MM.1S (cell line): Measurements from ENCODE around the gene TRA2A.

Source experiments
- DNase-seq: peaks from one replicate; pipeline ENCODE4 v3.0.0-alpha.2; 2015
- H2AFZ ChIP-seq: fragments of 300-600 bp; sonication (generic); 2 replicates; pipeline ENCODE4 v1.6.0; 2016; ENCODE audit warnings: antibody characterized with exemption, low read length
- H3F3A ChIP-seq: fragments of 300-600 bp; sonication (generic); 2 replicates; pipeline ENCODE4 v1.6.1; 2016; ENCODE audit warnings: mild to moderate bottlenecking, antibody characterized with exemption, low read length, moderate library complexity, mixed read lengths; ENCODE audit not compliant: insufficient read depth
- H3K27ac ChIP-seq: fragments of 300-600 bp; sonication (generic); 2 replicates; pipeline ENCODE4 v1.5.1; 2016; ENCODE audit warnings: mild to moderate bottlenecking, low read length
- H3K27me3 ChIP-seq: fragments of 300-600 bp; sonication (generic); replicated peaks from 2 replicates; pipeline ENCODE4 v1.6.0; 2016; ENCODE audit warnings: low read length; ENCODE audit not compliant: insufficient read depth
- H3K36me3 ChIP-seq: fragments of 300-600 bp; sonication (generic); replicated peaks from 2 replicates; pipeline ENCODE4 v1.6.1; 2016; ENCODE audit warnings: mild to moderate bottlenecking, low read length, mixed read lengths; ENCODE audit not compliant: insufficient read depth
- H3K4me1 ChIP-seq: fragments of 300-600 bp; sonication (generic); 2 replicates; pipeline ENCODE4 v1.6.1; 2016; ENCODE audit warnings: low read length, mixed read lengths
- H3K4me2 ChIP-seq: fragments of 300-600 bp; sonication (generic); 2 replicates; pipeline ENCODE4 v1.6.0; 2016; ENCODE audit warnings: low read depth, low read length
- H3K4me3 ChIP-seq: fragments of 300-600 bp; sonication (generic); 2 replicates; pipeline ENCODE4 v1.5.1; 2016; ENCODE audit warnings: low read length, mixed read lengths
- H3K79me2 ChIP-seq: fragments of 300-600 bp; sonication (generic); 2 replicates; pipeline ENCODE4 v1.6.1; 2016; ENCODE audit warnings: mixed run types, low read length, mixed read lengths
- H3K9ac ChIP-seq: fragments of 300-600 bp; sonication (generic); 2 replicates; pipeline ENCODE4 v1.6.1; 2016; ENCODE audit warnings: low read length, mixed read lengths
- H3K9me2 ChIP-seq: fragments of 300-600 bp; sonication (generic); replicated peaks from 2 replicates; pipeline ENCODE4 v1.6.1; 2016; ENCODE audit warnings: mild to moderate bottlenecking, low read length, mixed read lengths; ENCODE audit not compliant: insufficient read depth
- H3K9me3 ChIP-seq: fragments of 300-600 bp; sonication (generic); replicated peaks from 2 replicates; pipeline ENCODE4 v1.6.1; 2016; ENCODE audit warnings: mild to moderate bottlenecking, low read length, mixed read lengths; ENCODE audit not compliant: insufficient read depth
- H4K20me1 ChIP-seq: fragments of 300-600 bp; sonication (generic); 2 replicates; pipeline ENCODE4 v1.6.1; 2016; ENCODE audit warnings: mild to moderate bottlenecking, low read length, moderate library complexity, mixed read lengths; ENCODE audit not compliant: insufficient read depth
- CTCF ChIP-seq: fragments of 300-600 bp; sonication (generic); IDR thresholded peaks from 2 replicates; pipeline ENCODE4 v1.5.1; 2016; ENCODE audit warnings: antibody characterized with exemption, low read length, mixed read lengths
- EZH2 ChIP-seq: fragments of 300-600 bp; sonication (generic); optimal IDR thresholded peaks from 2 replicates; pipeline ENCODE3; 2017; ENCODE audit warnings: low read depth, mild to moderate bottlenecking, antibody characterized with exemption, low read length, mixed read lengths
- EZH2phosphoT487 ChIP-seq: fragments of 300-600 bp; sonication (generic); IDR thresholded peaks from 2 replicates; pipeline ENCODE4 v1.6.1; 2018; ENCODE audit warnings: antibody characterized with exemption, low read length

The TRA2A gene

DNA sequence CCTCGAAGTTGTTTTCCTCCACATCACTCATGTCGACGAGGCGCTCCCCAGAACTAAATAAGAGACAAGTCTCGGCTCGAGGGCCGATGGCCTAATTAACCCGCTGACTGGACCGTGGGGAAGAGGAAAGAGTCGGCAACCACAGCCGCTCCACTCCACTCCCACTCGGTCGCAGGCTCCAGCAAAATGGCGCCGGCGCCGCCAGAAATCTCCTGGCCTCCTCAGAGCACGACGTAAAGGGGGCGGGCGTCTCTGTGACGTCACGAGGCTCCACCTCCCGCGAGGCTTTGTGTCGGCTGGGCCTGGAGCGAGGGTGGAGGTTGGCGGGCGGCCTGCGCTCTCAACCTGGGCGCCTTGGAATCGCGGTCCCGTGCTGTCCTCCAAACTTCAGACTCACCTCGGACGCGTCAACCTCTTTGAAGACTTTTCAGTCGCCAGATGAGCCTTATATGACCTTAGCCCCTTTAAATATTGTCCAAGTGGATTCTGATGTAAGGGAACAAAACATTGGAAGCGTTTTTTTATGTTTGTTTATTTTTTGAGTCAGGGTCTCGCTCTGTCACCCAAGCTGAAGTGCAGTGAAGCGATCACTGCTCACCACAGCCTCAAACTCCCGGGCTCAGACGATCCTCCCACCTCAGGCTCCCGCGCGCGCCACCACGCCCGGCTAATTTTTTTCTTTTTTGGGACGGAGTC is at the start of gene TRA2A:
TSS of gene TRA2A (minus strand) at position 188 of the 696 bp plus-strand sequence. CDS start at position 31, 157 bp downstream.
- no peaks in the 10 kb centered on the region for H3F3A ChIP-seq
- peak; percentile 97 for DNase-seq
- peak within 1 kb of the TSS; percentile 90 for H3K27ac ChIP-seq
- H3K9me2 ChIP-seq = no peaks in the 10 kb centered on the region
- H3K9ac ChIP-seq = peak within 1 kb of the TSS; percentile 99
- TF ChIP-seq CTCF (no peak), EZH2 (no peak), EZH2phosphoT487 (no peak)
- H3K4me1 ChIP-seq = 0 out of 2 replicates have a peak, but pooled peaks cover 6% of the 10 kb centered on the region
- peaks cover 49% of the 10 kb centered on the region for H3K79me2 ChIP-seq
- peaks cover 41% of the 10 kb centered on the region for H4K20me1 ChIP-seq
- H3K27me3 ChIP-seq = no peaks in the 10 kb centered on the region
- peak within 1 kb of the TSS; percentile 80 for H2AFZ ChIP-seq
- no peaks in the 10 kb centered on the region for H3K36me3 ChIP-seq
- peak within 1 kb of the TSS; percentile 96 for H3K4me3 ChIP-seq
- H3K4me2 ChIP-seq = peak within 1 kb of the TSS; percentile 73
- no peaks in the 10 kb centered on the region for H3K9me3 ChIP-seq

DNA sequence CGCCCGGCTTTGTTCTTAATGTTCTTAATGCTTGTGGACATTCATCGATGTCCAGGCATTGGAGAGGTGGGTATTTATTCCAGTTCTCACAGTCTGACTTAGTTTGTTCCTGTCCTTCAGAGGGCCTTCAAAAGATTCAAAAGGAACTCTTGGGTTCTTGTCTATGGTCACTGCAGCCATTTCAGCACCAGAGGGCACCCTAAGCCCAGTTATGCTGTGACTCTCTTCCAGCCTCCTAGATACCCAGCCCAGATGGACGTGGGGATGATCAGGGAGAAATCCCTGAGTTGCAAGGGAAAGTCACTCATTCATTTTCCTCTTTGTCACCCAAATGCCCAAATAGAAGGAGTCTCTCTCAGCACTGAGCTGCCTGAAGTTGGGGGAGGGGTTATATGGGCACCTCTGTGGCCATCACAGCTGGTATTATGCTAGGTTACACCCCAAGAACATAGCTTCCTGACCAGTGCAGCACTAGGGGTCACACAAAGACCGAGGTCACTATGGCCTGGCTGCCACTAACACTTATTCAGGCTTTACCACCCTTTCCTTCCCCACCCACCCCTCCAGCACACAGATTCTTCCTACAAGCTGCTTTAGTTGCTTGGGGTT is 38.9 kb upstream of the TRA2A start:
- Histone ChIP-seq H2AFZ (peak overlapping the region; percentile 33), H3K4me2 (no peak overlapping the region)

DNA sequence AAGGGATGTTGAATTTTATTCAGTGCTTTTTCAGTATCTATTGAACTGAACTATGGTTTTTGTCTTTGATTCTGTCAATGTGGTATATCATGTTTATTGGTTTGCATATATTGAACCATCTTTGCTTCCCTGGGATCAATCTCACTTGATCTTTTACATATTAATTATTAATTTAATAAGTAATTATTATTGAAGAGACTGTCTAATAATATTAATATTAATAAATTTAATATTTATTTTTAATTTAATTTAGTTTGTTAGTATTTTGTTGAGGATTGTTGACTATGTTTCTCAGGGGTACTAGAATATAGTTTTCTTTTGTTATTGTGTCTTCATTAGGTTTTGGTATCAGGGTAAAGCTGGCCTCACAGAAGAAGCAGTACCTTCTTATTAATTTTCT is 26.5 kb upstream of the TRA2A start:
- H3K79me2 ChIP-seq = no peaks in the 10 kb centered on the region
- no peaks in the 10 kb centered on the region for H3K9me2 ChIP-seq
- no peak overlapping the region for H3K4me2 ChIP-seq
- no peaks in the 10 kb centered on the region for H3K4me1 ChIP-seq
- no peaks in the 10 kb centered on the region for H3K36me3 ChIP-seq
- H3K27ac ChIP-seq = no peak overlapping the region
- H3K9ac ChIP-seq = no peak overlapping the region
- no peak overlapping the region for H2AFZ ChIP-seq
- H3K27me3 ChIP-seq = no peaks in the 10 kb centered on the region
- TF ChIP-seq EZH2phosphoT487 (no peak), EZH2 (no peak), CTCF (no peak)
- no peaks in the 10 kb centered on the region for H4K20me1 ChIP-seq
- DNase-seq = no peak
- no peak overlapping the region for H3K4me3 ChIP-seq
- H3K9me3 ChIP-seq = no peaks in the 10 kb centered on the region
- H3F3A ChIP-seq = no peaks in the 10 kb centered on the region

More for the DNA sequence above, 38.9 kb upstream of the TRA2A start:
- Histone ChIP-seq H3K27me3 (no peaks in the 10 kb centered on the region), H3K9me2 (no peaks in the 10 kb centered on the region), H3F3A (no peaks in the 10 kb centered on the region), H3K9me3 (no peaks in the 10 kb centered on the region), H3K4me1 (no peaks in the 10 kb centered on the region), H4K20me1 (no peaks in the 10 kb centered on the region), H3K27ac (no peak overlapping the region), H3K4me3 (no peak overlapping the region), H3K9ac (no peak overlapping the region), H3K79me2 (no peaks in the 10 kb centered on the region), H3K36me3 (no peaks in the 10 kb centered on the region)
- no peak for TF ChIP-seq EZH2
- peak; percentile 87 for TF ChIP-seq CTCF
- no peak for TF ChIP-seq EZH2phosphoT487
- DNase-seq = peak; percentile 71
